GM19328 (cell line): ENCODE data around the gene CANT1.

Source experiments
- ATAC-seq: cut with Tn5 transposase; IDR thresholded peaks from one replicate; pipeline ENCODE4 v1.9.1; 2021; ENCODE audit warnings: mild to moderate bottlenecking, moderate library complexity; ENCODE audit not compliant: unreplicated experiment

Gene CANT1

DNA sequence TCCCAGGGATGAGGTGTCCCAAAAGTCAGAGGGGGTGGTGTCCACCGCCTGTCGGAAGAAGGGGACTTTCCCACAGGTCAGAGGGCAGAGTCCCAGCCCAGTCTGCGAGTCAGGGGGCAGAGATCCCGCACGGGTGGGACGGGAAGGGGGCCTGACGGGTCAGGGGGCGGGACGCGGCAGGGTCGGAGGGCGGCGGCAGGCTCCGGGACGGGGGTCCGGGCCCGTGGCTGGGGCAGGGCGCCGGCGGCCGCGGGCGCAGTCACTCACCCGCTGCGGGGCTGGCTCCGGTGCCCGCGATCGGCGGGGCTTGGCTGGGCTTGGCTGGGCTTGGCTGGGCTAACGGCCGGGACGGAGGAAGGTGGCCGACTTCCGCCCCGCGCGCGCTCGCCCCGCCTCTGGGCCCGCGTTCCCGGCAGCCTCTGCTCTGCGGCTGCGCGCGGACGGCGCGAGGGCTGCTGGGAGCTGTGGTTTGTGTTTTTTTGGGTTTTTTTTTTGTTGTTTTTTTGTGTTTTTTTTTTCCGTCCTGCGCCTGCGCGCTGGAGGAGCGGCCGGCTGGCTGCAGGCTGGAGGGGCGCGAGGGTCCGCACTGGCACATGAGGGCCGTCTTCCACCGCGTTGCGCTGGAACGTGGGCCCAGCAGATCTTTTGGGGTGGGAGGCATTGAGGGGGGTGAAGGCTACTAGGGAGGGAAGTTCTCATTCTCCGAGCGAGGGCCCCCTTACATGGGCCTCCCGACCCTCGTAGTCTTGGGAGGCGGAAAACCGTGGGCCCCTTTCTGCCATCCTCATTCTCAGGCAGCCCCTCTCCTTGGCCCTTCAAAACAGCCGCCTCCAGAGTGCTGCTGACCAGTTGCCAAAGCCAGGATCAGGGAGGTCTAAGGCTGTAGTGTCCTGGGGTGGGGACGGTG lies at the start of gene CANT1:
Gene CANT1, minus strand, starts transcription at position 368 of the 907 bp plus-strand sequence. CDS start 12,142 bp downstream, outside the sequence.
- peak; percentile 92 for ATAC-seq

DNA sequence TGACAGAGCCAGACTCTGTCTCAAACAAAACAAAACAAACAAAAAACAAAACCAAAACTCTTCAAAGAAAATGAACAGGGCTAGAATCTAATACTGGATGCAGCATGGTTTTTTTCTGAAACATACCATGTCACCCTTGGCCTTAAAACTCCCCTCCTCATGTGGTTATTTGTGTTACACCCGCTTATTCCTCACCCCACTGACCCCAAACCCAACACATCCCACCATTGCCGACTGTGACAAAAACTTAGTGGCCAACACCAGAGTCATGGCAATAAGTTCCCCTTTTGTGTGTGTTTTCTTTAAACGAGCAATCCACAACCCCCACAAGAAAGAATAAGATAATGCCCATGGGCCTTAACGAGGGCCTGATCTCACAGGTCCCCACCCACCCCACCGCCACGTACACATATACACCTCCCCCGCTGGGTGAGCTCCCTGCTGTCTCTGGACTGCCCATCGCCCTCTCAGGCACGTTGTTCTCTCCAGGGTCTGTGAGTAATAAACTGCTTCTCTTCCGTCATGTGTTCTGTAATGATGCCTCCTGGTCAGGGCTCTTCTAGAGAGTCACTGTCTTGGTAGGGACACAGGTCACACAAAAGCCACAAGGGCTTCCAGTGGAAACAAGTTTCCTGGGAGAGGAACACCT lies 48.3 kb upstream of the CANT1 start:
- no peak for ATAC-seq

DNA sequence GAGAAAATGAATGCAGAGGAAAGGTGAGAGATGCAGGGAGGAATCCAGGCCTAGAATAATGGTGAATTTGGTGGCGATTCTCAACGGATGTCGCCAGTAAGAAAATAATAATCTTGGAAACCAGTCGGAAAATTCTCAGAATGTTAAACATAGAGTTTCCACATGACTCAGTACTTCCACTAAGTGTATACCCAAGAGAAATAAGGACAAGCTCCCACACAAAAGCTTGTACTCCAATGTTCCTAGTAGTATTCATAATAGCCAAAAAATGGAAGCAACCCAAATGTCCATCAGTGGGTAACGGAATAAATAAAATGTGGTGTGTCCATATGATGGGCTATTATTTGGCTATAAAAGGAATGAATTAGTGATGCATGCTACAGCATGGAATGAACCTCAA lies 45.6 kb upstream of the CANT1 start:
- no peak for ATAC-seq

DNA sequence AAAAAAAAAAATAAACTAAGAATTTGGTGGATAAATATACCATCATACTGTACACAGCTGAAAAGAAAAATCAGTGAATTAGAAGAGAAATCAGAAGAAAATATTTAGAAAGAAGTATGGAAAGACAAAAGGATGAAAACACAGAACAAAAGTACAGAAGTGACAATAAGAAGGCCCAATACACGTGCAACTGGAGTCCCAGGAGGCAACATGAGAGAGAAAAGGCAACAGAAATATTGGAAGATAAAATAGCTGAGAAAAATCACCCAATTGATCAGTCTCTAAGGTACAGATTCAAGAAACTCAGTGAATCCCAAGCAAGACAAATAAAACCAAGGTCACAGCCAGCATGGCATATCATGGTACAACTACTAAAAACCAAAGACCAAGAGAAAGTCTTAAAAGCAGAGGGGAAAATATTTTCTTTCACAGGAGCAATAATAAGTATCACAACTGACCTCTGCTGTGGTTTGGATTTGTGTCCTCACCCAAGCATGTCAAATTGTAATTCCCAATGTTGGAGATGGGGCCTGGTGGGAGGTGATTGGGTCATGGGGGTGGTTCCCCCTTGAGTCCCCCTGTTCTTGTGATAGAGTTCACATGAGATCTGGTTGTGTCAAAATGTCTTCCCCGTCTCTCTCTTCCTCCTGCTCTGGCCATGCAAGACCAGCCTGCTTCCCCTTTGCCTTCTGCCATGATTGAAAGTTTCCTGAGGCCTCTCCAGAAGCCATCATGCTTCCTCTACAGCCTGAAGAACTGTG lies 44.8 kb upstream of the CANT1 start:
- no peak for ATAC-seq

DNA sequence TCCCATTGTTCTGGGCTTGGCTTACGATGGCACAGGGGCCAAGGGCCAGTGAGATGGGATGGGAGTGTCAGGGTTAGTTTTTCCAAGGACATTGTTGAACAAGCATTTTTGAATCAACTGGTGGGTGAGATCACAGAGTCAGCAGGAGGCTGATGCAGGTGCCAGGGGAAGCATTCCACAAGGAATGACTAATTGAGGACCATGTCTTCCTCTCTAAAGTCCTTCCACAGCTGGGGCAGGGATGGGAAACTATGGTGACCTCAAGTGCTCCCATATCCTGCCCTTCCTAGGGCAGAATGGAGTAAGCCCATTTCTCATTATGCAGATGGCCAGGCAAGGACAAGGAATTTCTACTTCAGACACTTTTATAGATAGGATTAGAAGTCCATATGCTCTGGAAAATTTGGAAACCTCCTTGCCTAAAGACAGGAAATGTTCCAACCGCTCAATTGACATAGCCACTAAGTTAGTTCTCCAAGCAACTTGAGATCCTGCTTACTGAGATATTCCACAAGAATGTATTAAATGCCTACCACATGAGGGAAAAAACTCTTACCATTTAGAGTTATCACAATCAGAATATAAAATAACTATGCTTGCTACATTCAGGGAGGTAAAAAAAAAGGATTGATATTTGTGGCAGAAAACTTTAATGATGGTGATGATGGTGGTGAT lies 43.8 kb upstream of the CANT1 start:
- no peak for ATAC-seq

DNA sequence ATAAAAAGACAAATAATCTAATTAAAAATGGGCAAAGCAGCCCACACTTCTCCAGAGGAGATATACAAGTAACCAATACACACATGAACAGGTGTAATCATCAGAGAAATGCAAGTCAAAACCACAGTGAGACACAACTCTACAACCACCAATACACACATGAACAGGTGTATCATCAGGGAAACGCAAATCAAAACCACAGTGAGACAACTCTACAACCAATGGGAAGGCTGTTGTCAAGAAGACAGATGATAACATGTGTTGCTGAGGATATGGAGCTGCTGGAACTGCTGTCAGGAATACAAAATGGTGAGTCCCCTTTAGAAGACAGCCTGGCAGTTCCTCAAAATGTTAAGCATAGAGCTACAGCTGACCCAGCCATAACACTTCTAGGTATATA lies 42.6 kb upstream of the CANT1 start:
- ATAC-seq = no peak

DNA sequence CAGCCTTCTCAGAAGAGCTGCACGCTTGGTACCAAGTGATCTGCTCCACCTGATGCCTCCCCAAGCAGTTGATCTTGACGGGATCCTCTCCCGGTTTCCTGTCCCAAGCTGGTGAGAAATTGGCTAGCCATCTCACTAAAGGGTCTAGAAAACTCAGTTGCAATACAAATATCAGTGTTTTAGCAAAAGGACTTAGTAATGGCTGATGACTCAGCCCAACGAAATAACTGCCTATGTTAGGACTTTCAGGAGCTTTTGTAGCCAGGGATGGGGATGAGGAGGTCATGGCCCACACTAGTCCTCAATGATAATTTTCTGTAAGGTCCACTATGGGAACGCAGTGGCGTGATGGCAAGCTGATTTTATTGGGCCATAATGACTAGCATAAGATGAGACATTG lies 41.7 kb upstream of the CANT1 start:
- ATAC-seq = no peak

DNA sequence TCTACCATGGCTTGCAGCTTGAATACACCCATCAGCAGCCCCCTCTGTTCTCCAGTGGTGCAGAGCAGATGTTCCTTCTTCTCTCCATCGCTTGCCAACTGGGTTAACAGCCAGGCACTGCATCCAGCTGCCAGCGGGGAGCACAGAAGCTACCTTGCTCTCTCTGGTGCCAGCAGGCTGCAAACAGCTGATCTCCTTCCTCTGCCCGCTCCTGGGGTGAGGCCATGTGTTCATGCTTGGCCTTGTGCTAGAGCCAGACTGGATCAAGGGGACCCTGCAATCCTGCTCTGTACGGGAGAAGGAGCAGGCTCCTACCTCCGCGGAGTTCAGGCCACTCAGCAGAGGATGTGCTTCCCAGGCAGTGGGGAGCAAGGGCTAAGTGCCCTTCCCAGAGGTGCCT lies 41.0 kb upstream of the CANT1 start:
- ATAC-seq = no peak

DNA sequence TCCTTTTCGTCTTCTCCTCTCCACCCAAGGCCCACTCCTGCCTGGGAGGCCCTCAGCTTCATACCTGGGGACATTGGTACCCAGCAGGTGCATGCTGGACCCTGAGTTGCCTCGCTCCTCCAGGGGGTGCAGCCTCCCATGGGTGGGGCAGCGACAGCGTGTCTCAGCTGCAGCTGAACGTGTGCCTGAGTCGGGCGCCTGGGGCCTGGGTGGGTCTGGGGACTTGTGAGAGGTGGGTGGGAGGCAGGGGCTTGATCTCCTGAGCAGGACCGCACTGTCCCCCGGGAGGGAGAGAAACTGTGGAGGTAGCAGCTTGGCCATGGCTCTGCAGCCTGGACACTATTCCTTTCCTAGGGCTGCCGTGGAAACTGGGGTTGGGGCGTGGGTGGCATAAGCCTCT lies 40.3 kb upstream of the CANT1 start:
- ATAC-seq = no peak

DNA sequence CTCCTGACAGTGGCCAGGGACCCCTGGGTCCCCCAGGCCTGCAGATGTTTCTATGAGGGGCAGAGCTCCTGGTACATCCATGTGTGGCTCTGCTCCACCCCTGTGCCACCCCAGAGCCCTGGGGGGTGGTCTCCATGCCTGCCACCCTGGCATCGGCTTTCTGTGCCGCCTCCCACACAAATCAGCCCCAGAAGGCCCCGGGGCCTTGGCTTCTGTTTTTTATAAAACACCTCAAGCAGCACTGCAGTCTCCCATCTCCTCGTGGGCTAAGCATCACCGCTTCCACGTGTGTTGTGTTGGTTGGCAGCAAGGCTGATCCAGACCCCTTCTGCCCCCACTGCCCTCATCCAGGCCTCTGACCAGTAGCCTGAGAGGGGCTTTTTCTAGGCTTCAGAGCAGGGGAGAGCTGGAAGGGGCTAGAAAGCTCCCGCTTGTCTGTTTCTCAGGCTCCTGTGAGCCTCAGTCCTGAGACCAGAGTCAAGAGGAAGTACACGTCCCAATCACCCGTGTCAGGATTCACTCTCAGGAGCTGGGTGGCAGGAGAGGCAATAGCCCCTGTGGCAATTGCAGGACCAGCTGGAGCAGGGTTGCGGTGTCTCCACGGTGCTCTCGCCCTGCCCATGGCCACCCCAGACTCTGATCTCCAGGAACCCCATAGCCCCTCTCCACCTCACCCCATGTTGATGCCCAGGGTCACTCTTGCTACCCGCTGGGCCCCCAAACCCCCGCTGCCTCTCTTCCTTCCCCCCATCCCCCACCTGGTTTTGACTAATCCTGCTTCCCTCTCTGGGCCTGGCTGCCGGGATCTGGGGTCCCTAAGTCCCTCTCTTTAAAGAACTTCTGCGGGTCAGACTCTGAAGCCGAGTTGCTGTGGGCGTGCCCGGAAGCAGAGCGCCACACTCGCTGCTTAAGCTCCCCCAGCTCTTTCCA lies 39.5 kb upstream of the CANT1 start:
- ATAC-seq = no peak

DNA sequence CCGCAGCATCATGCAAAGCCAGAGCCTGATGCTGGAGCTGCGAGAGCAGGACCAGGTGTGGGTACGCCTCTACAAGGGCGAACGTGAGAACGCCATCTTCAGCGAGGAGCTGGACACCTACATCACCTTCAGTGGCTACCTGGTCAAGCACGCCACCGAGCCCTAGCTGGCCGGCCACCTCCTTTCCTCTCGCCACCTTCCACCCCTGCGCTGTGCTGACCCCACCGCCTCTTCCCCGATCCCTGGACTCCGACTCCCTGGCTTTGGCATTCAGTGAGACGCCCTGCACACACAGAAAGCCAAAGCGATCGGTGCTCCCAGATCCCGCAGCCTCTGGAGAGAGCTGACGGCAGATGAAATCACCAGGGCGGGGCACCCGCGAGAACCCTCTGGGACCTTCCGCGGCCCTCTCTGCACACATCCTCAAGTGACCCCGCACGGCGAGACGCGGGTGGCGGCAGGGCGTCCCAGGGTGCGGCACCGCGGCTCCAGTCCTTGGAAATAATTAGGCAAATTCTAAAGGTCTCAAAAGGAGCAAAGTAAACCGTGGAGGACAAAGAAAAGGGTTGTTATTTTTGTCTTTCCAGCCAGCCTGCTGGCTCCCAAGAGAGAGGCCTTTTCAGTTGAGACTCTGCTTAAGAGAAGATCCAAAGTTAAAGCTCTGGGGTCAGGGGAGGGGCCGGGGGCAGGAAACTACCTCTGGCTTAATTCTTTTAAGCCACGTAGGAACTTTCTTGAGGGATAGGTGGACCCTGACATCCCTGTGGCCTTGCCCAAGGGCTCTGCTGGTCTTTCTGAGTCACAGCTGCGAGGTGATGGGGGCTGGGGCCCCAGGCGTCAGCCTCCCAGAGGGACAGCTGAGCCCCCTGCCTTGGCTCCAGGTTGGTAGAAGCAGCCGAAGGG lies 38.6 kb upstream of the CANT1 start:
- no peak for ATAC-seq

DNA sequence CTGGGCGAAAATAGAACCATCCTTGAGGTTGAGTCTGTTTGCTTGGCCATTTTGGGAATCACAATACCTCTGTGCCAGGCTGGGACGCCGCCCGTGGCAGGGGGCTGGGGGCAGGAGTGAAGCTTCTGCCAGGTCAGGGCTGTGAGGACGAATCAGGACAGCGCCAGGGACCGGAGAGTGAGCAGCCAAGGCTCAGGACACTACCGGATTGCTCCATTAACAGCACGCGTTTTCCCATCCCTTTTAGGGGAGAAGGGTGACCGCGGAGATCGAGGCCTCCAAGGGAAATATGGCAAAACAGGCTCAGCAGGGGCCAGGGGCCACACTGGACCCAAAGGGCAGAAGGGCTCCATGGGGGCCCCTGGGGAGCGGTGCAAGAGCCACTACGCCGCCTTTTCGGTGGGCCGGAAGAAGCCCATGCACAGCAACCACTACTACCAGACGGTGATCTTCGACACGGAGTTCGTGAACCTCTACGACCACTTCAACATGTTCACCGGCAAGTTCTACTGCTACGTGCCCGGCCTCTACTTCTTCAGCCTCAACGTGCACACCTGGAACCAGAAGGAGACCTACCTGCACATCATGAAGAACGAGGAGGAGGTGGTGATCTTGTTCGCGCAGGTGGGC lies 37.8 kb upstream of the CANT1 start:
- ATAC-seq = no peak

DNA sequence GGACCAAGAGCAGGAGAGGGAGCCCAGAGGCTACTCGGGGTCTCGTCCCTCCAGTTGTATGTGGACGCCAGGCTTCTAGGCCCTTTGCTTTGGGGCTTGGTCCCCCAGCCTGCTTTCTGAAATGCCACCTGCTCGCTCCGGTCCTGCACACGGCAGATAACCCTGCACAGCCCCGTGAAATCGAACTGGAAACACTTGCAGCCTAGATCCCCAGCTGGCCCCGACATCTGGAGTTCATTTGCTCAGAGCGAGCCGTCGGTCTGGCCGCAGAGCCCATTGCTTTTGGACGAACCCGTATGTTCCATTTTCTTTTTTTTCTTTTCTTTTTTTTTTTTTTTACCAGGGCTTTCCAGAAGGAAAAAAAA lies 37.3 kb upstream of the CANT1 start:
- no peak for ATAC-seq

DNA sequence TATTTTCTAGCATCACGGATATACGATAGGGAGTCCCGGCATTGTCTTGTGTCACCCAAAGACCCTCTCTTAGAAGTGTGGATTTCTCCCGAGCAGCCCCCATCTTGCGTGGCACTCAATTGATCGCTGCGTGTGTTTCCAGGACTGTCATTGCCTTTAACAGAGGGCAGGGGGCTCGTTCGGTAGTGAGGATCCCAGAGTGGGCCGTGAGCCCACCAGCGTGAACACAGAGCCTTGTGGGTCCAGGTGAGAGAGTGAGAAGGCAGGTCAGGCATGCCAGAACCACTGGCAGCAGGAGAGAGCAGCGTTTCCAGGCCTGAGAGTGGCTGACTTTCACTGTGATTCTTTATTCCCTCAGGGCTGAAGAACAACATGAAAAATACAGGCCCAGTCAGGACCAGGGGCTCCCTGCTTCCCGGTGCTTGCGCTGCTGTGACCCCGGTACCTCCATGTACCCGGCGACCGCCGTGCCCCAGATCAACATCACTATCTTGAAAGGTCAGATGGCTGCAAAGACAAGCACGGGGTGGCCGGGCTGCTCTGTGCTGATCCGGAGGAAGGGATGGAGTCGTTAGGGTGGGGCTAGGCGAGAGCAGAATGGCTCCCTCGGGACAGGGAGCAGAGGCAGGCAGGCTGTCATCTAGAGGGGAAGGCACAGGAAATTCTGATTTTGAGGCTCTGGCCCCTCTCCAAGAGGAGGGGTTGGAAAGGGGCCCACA lies 36.8 kb upstream of the CANT1 start:
- no peak for ATAC-seq

DNA sequence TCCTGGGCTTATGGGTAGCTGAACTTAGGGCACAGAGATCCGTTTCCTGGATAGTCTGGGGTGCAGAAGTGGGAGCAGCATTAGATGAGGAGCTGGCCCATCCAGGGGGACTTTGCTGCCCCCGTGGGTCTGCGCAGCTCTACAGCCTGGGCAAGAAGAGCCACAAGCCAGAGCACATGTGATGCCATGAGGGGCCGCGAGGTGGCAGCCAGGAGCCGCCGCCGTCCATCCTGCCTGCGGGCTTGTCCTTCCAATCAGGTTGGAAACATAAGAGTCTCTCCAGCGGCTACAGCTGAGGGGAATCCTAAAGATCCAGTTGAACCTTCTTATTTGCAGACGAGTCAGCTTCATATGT lies 36.3 kb upstream of the CANT1 start:
- no peak for ATAC-seq

DNA sequence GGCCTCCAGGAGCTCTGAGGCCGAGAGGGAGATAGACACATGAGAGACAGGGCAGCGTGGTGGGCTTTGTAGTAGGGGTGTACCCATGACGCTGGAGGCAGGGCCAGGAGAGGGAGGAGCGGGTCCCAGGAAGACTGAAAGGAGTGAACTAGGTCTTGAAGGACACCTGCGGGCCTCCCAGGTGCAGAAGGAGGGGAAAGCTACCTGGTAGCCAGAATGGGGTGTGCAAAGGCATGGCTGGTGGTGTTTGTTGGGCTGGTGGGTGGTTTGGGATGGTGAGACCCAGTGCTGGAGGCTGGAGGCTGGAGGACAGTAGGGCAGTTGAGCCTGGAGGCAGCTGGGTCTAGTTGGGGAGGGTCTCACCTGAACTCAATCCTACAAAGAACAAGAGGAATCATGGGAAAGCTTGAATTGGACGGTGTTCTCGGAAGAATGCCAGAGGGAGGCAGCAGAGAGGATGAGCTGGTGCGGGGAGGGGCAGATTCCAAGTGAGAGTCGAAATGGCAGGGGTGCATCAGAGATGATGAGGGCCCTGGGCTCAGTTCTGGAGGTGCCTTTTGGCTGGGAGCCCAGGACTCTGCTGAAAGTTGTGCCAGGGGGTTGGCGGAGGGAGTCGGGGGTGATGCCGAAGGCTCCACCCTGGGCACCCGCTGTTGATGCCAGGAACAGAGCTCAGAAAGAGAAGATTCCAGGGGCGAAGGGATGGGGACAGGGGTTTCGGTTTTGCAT lies 35.6 kb upstream of the CANT1 start:
- no peak for ATAC-seq

DNA sequence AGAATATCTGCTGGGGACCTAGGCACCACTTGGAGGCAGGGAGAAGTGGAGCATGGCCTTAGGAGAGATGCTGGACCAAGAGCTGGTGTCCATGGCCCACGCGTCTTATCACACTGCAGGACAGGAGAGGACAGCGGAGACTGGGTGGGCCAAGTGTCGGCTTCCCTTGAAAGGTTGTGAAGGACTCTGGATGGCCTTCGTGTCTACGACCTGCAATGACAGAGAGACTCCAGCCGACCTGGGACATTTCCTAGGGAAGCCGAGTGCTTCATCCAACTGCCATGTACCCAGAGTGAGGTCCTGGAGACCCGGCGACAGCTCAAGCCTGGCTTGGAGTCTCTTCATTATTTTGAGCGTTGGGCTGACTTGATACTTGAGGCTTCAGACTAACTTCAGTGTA lies 34.9 kb upstream of the CANT1 start:
- no peak for ATAC-seq
